Measurements from ENCODE around the gene ISYNA1.

ISYNA1 gene

GRCh38 chr19:18453269-18454024 is 15.5 kb upstream of the ISYNA1 start:
- H3K9ac ChIP-seq (ENCODE audit: low read length), result no peak overlapping the region
- H2AFZ ChIP-seq (ENCODE audit: low read length), result no peak overlapping the region
- no peaks in the 10 kb centered on the region for H3K27me3 ChIP-seq (ENCODE audit: insufficient read depth, low read length)
- H3K27ac ChIP-seq (ENCODE audit: low read depth, low read length, poor library complexity, severe bottlenecking), result no peak overlapping the region
- H3K4me2 ChIP-seq (ENCODE audit: low read length), result no peak overlapping the region
- H3K4me1 ChIP-seq (ENCODE audit: insufficient read depth, low read length, severe bottlenecking), result no peaks in the 10 kb centered on the region
- H3K36me3 ChIP-seq (ENCODE audit: insufficient read depth, low read length), result peaks cover 25% of the 10 kb centered on the region
- no peaks in the 10 kb centered on the region for H3F3A ChIP-seq (ENCODE audit: insufficient read depth, low read length)
- no peaks in the 10 kb centered on the region for H3K9me2 ChIP-seq (ENCODE audit: low read depth, low read length)
- no peaks in the 10 kb centered on the region for H4K20me1 ChIP-seq (ENCODE audit: insufficient read depth, low read length)
- no peak for TF ChIP-seq EZH2 (IDR thresholded peaks at IDR 0.05; ENCODE audit: borderline replicate concordance, low read length)
- TF ChIP-seq, protein P1, sequence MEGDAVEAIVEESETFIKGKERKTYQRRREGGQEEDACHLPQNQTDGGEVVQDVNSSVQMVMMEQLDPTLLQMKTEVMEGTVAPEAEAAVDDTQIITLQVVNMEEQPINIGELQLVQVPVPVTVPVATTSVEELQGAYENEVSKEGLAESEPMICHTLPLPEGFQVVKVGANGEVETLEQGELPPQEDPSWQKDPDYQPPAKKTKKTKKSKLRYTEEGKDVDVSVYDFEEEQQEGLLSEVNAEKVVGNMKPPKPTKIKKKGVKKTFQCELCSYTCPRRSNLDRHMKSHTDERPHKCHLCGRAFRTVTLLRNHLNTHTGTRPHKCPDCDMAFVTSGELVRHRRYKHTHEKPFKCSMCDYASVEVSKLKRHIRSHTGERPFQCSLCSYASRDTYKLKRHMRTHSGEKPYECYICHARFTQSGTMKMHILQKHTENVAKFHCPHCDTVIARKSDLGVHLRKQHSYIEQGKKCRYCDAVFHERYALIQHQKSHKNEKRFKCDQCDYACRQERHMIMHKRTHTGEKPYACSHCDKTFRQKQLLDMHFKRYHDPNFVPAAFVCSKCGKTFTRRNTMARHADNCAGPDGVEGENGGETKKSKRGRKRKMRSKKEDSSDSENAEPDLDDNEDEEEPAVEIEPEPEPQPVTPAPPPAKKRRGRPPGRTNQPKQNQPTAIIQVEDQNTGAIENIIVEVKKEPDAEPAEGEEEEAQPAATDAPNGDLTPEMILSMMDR (IDR thresholded peaks at IDR 0.05; ENCODE audit: low read length), result no peak
- no peak overlapping the region for H3K4me3 ChIP-seq (ENCODE audit: low read depth, low read length, poor library complexity, severe bottlenecking)
- H3K79me2 ChIP-seq (ENCODE audit: insufficient read depth, low read length), result no peaks in the 10 kb centered on the region
- H3K9me3 ChIP-seq (ENCODE audit: low read length), result no peaks in the 10 kb centered on the region

- H3K9ac ChIP-seq (ENCODE audit: low read length), result no peak overlapping the region
- no peak overlapping the region for H2AFZ ChIP-seq (ENCODE audit: low read length)
These were observed 14.5 kb upstream of the ISYNA1 start for GRCh38 chr19:18452386-18452785.

DNA sequence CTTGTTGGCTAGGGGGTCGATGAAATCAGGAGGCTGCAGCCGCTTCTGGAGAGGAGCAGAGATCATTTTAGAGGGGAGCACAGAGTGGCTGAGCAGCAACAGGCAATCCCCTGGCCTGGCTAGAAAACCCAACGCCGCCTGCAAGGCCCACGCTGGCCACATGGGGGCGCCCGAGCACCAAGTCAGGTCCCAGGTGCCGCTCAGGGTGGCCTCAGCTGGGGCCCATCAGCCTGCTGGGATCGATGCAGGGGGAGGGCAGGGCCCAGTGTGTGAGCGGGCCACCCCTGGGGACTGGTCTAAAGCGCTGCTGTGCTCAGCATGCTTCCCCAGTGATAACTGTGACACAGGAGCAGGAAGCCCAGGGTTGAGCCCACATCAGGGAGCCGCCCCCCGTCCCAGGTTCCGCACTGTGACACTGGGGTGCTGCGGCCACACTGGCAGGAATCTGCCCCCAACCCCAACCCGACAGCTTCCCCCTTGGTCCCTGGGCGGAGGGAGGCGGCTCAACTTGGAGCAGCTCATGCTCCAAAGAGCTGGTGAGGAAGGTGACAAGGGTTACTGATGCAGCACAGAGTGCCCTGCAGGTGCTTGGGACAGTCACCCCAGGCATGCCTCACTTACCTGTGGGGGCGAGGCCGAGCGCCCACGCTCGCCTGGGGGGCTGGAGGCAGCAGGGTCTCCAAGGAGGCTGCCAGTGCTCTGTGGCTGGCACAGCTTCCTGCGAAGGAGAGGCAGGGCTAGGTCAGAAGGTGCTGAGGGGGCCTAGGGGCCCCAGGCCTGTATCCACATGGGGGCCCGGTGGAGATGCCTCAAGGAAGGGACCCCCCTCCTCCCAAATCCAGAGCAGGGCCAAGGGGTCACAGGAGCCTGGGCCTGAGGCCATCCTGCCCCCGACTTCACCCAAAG is 13.3 kb upstream of the ISYNA1 start:
- TF ChIP-seq EZH2 (IDR thresholded peaks at IDR 0.05; ENCODE audit: borderline replicate concordance, low read length), result no peak
- TF ChIP-seq, protein P1 (IDR thresholded peaks at IDR 0.05; ENCODE audit: low read length), result peak; percentile 97
- no peaks in the 10 kb centered on the region for H3F3A ChIP-seq (ENCODE audit: insufficient read depth, low read length)
- H3K4me1 ChIP-seq (ENCODE audit: insufficient read depth, low read length, severe bottlenecking), result no peaks in the 10 kb centered on the region
- no peak overlapping the region for H3K9ac ChIP-seq (ENCODE audit: low read length)
- no peak overlapping the region for H3K4me2 ChIP-seq (ENCODE audit: low read length)
- H3K79me2 ChIP-seq (ENCODE audit: insufficient read depth, low read length), result no peaks in the 10 kb centered on the region
- no peak overlapping the region for H2AFZ ChIP-seq (ENCODE audit: low read length)
- H3K36me3 ChIP-seq (ENCODE audit: insufficient read depth, low read length), result peaks cover 19% of the 10 kb centered on the region
- H3K9me3 ChIP-seq (ENCODE audit: low read length), result no peaks in the 10 kb centered on the region
- no peak overlapping the region for H3K27ac ChIP-seq (ENCODE audit: low read depth, low read length, poor library complexity, severe bottlenecking)
- no peaks in the 10 kb centered on the region for H3K9me2 ChIP-seq (ENCODE audit: low read depth, low read length)
- H3K27me3 ChIP-seq (ENCODE audit: insufficient read depth, low read length), result no peaks in the 10 kb centered on the region
- H3K4me3 ChIP-seq (ENCODE audit: low read depth, low read length, poor library complexity, severe bottlenecking), result no peak overlapping the region
- no peaks in the 10 kb centered on the region for H4K20me1 ChIP-seq (ENCODE audit: insufficient read depth, low read length)

More at GRCh38 chr19:18452386-18452785, 14.5 kb upstream of the ISYNA1 start:
- Histone ChIP-seq H3K4me1 (ENCODE audit: insufficient read depth, low read length, severe bottlenecking) (no peaks in the 10 kb centered on the region), H3K27me3 (ENCODE audit: insufficient read depth, low read length) (no peaks in the 10 kb centered on the region), H3K9me3 (ENCODE audit: low read length) (no peaks in the 10 kb centered on the region), H3K4me3 (ENCODE audit: low read depth, low read length, poor library complexity, severe bottlenecking) (no peak overlapping the region), H3K27ac (ENCODE audit: low read depth, low read length, poor library complexity, severe bottlenecking) (no peak overlapping the region), H3K79me2 (ENCODE audit: insufficient read depth, low read length) (no peaks in the 10 kb centered on the region), H3K9me2 (ENCODE audit: low read depth, low read length) (no peaks in the 10 kb centered on the region), H4K20me1 (ENCODE audit: insufficient read depth, low read length) (no peaks in the 10 kb centered on the region), H3F3A (ENCODE audit: insufficient read depth, low read length) (no peaks in the 10 kb centered on the region), H3K4me2 (ENCODE audit: low read length) (no peak overlapping the region), H3K36me3 (ENCODE audit: insufficient read depth, low read length) (peaks cover 15% of the 10 kb centered on the region)
- no peak for TF ChIP-seq EZH2 (IDR thresholded peaks at IDR 0.05; ENCODE audit: borderline replicate concordance, low read length)
- TF ChIP-seq, protein P1 (IDR thresholded peaks at IDR 0.05; ENCODE audit: low read length), result no peak
